ENCODE results near the gene TEX10. TPM values are rescaled to one million over a fixed set of nuclear protein-coding genes. Genes with fewer than 3 reads are reported as not detected.

The TEX10 gene
- total and polyA plus RNA-seq, 2 of the 4 experiments (the other 2 are of a cell fraction), result 16.2 to 43.9 TPM

DNA sequence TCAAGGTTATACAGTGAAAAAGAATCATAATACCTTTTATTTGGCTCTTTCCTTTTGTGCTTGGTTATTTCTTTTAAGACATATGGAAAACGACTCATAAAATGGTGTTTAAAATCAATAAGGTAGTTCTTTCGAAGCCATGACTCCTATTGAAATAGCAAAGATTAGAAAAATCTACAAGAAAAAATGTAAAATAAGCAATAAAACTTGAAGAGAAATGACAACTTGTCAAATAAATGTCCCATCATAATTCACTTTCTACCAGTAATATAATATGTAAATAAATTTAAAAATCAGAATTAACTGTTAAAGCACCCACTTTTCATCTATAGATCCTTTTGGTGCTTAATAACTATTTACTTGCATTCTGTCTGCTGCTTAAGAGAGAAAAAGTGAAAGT, 12.5 kb downstream of the TEX10 start:
- WGBS, 2 experiments (ENCODE audit: extremely low coverage in 2 of 2, insufficient read length in 1 of 2), result no CpG with 5 or more reads among the region's 2 CpGs
- CTCF ChIA-PET, result no interaction called here

More for the DNA sequence above, 12.5 kb downstream of the TEX10 start:
- intact Hi-C loops (cut with micrococcal nuclease) (no loop called here), in situ Hi-C loops (cut with MboI; ENCODE audit: low sequenced_read_pairs) (loop anchor here (10.0 kb wide), 1 partner anchor 245 kb away; no protein-coding TSS in a partner anchor), dilution Hi-C loops (cut with HindIII; ENCODE audit: low sequenced_read_pairs, unreplicated experiment) (no loop called here)
- Histone ChIP-seq H3K9me1 (ENCODE audit: insufficient read depth, low read length) (0 out of 2 replicates have a peak, but pooled peaks cover 3% of the 10 kb centered on the region), H2AK5ac (ENCODE audit: low read depth, low read length) (no peak overlapping the region), H4K91ac (ENCODE audit: insufficient read depth, low read depth, low read length) (no peak overlapping the region), H4K20me1 (ENCODE audit: insufficient read depth, low read length) (peaks cover 9% of the 10 kb centered on the region), H3K36me3 (ENCODE audit: control insufficient read depth, insufficient read depth, low read length) (peaks cover 9% of the 10 kb centered on the region), H3K4me2 (ENCODE audit: low read depth, low read length) (no peak overlapping the region), H4K5ac (ENCODE audit: low read depth, low read length) (no peak overlapping the region), H3K27me3 (ENCODE audit: control insufficient read depth, insufficient read depth, low read length) (no peaks in the 10 kb centered on the region), H2AK9ac (replicated peaks; ENCODE audit: low read depth, low read length, poor library complexity) (no peak overlapping the region), H3K9ac (ENCODE audit: low read depth, low read length) (no peak overlapping the region), H3K18ac (ENCODE audit: low read depth, low read length) (no peak overlapping the region), H3K9me3 (ENCODE audit: control insufficient read depth, insufficient read depth, low read length) (no peaks in the 10 kb centered on the region), H3K79me1 (ENCODE audit: low read depth in 1 of 2, low read length in 2 of 2) (peaks cover 12 to 47% of the 10 kb centered on the region in 2 experiments; a peak in 3 of 4 replicates), H2BK15ac (ENCODE audit: low read depth, low read length) (no peak overlapping the region), H3K23ac (ENCODE audit: low read depth, low read length) (no peak overlapping the region), H2BK5ac (ENCODE audit: low read depth, low read length, poor library complexity, severe bottlenecking) (no peak overlapping the region), H2BK120ac (ENCODE audit: low read depth, low read length) (no peak overlapping the region), H3K4me1 (ENCODE audit: control insufficient read depth, insufficient read depth, low read length) (no peaks in the 10 kb centered on the region), H3K56ac (ENCODE audit: extremely low read depth, insufficient read depth, low read length) (no peak overlapping the region), H3K4me3 (ENCODE audit: insufficient read depth, low read depth, low read length) (no peak overlapping the region), H2AFZ (replicated peaks; ENCODE audit: low read length, poor library complexity) (no peak overlapping the region), H3K27ac (ENCODE audit: insufficient read depth, low read length) (no peak overlapping the region), H4K8ac (ENCODE audit: low read depth in 2 of 2, low read length in 2 of 2) (no peak overlapping the region), H3K4ac (ENCODE audit: low read depth, low read length) (no peak overlapping the region), H2BK20ac (ENCODE audit: low read depth, low read length) (no peak overlapping the region), H3K14ac (replicated peaks; ENCODE audit: low read depth, low read length) (no peak overlapping the region)
- no TSS peak for BruUV-seq (replicated peaks)
- TF ChIP-seq, protein P1, sequence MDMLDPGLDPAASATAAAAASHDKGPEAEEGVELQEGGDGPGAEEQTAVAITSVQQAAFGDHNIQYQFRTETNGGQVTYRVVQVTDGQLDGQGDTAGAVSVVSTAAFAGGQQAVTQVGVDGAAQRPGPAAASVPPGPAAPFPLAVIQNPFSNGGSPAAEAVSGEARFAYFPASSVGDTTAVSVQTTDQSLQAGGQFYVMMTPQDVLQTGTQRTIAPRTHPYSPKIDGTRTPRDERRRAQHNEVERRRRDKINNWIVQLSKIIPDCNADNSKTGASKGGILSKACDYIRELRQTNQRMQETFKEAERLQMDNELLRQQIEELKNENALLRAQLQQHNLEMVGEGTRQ (IDR thresholded peaks at IDR 0.05; ENCODE audit: low read depth, low read length), result no peak
- TF ChIP-seq SMC3 (IDR thresholded peaks at IDR 0.05; ENCODE audit: low read depth, low read length), result no peak
- TF ChIP-seq CEBPB (IDR thresholded peaks at IDR 0.05; ENCODE audit: low read depth, low read length), result no peak
- no peak for TF ChIP-seq FOS (IDR thresholded peaks at IDR 0.05; ENCODE audit: low read depth, low read length)
- no peak for TF ChIP-seq CHD1 (IDR thresholded peaks at IDR 0.05; ENCODE audit: low read depth, low read length)
- TF ChIP-seq MXI1 (IDR thresholded peaks at IDR 0.05; ENCODE audit: borderline replicate concordance, low read depth, low read length), result no peak
- no peak for TF ChIP-seq BHLHE40 (IDR thresholded peaks at IDR 0.05; ENCODE audit: low read depth, low read length)
- TF ChIP-seq RFX5 (IDR thresholded peaks at IDR 0.05; ENCODE audit: low read depth, low read length), result no peak
- no peak for TF ChIP-seq RAD21 (IDR thresholded peaks at IDR 0.05; ENCODE audit: low read length)
- TF ChIP-seq, protein P2, sequence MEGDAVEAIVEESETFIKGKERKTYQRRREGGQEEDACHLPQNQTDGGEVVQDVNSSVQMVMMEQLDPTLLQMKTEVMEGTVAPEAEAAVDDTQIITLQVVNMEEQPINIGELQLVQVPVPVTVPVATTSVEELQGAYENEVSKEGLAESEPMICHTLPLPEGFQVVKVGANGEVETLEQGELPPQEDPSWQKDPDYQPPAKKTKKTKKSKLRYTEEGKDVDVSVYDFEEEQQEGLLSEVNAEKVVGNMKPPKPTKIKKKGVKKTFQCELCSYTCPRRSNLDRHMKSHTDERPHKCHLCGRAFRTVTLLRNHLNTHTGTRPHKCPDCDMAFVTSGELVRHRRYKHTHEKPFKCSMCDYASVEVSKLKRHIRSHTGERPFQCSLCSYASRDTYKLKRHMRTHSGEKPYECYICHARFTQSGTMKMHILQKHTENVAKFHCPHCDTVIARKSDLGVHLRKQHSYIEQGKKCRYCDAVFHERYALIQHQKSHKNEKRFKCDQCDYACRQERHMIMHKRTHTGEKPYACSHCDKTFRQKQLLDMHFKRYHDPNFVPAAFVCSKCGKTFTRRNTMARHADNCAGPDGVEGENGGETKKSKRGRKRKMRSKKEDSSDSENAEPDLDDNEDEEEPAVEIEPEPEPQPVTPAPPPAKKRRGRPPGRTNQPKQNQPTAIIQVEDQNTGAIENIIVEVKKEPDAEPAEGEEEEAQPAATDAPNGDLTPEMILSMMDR (conservative IDR thresholded peaks at IDR 0.05; ENCODE audit: low read depth, low read length), result no peak
- TF ChIP-seq MAFK (IDR thresholded peaks at IDR 0.05; ENCODE audit: low read depth, low read length), result no peak
- TF ChIP-seq RCOR1 (IDR thresholded peaks at IDR 0.05; ENCODE audit: insufficient replicate concordance, low read length), result no peak
- TF ChIP-seq MAZ (IDR thresholded peaks at IDR 0.05; ENCODE audit: borderline replicate concordance, low read depth, low read length), result no peak
- TF ChIP-seq POLR2A (IDR thresholded peaks at IDR 0.05; ENCODE audit: low read depth, low read length), result no peak
- TF ChIP-seq NFE2L2 (IDR thresholded peaks at IDR 0.05; ENCODE audit: low read depth, low read length), result no peak
- TF ChIP-seq, protein P3, sequence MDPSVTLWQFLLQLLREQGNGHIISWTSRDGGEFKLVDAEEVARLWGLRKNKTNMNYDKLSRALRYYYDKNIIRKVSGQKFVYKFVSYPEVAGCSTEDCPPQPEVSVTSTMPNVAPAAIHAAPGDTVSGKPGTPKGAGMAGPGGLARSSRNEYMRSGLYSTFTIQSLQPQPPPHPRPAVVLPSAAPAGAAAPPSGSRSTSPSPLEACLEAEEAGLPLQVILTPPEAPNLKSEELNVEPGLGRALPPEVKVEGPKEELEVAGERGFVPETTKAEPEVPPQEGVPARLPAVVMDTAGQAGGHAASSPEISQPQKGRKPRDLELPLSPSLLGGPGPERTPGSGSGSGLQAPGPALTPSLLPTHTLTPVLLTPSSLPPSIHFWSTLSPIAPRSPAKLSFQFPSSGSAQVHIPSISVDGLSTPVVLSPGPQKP (IDR thresholded peaks at IDR 0.05; ENCODE audit: borderline replicate concordance, low read depth, low read length), result no peak
- ATAC-seq (ENCODE audit: low read depth), result no peak
- no peak for DNase-seq
- POLR2A ChIA-PET (ENCODE audit: unreplicated experiment), result no interaction called here

All from IMR-90 (cell line).